HG02870 (cell line): ENCODE measurements around the gene DIAPH1.

Experiments
- ATAC-seq: cut with Tn5 transposase; IDR thresholded peaks from one replicate; pipeline ENCODE4 v1.9.1; 2021; ENCODE audit warnings: mild to moderate bottlenecking, moderate library complexity; ENCODE audit not compliant: unreplicated experiment

Gene DIAPH1

DNA sequence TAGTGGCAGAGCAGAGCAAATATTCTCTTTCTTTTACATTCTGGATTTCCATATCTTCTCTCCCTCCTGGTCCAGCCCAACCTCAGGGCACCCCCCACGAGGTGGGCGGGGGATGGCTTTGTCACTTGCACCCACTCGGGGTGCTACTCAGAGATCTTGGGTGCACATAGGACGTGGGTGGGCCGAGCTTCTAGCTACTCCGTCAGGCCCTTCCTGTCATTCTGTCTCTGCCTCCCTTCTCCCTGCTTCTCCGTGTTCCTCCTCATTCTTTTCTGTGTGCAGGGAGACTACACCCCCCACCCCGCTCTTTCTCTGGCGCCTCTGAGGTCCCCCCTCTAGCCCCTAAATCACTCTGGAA, 110.4 kb downstream of the DIAPH1 start:
- no peak for ATAC-seq

DNA sequence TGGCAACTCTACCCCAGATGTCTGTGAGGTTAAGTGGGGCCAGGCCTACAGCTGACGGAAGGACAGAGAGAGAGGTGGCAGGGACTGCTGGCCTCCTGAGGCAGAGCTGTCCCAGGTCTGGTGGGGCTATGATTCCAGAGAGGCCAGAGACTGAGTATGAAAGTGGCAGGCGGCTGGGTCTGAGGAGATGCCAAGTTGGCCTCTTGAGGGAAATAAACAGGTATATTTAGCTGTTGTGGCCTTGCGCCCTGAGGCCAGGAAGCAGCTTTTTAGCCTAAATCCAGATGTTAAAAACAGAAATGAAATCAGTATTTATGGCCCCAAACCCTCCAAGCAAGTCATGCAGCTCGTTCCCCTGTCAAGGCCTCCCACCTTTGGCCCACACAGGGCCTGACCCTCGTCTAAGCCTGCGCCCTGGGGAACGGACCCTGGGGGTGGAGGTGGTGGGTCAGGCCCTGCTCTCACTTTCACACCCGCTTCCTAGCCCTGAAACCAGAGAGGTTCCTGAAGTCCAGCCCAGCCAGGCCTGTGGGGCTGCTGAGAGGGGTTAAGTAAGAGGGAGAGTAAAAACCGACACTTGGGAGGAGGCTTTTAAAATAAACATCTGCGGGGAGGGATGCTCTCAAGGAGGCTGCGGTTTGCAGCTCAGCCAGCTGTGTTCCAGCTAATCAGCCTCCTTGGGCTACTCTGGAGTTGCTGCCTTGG, 111.3 kb downstream of the DIAPH1 start:
- peak; percentile 38 for ATAC-seq

GRCh38 chr5:141506381-141507155, 112.2 kb downstream of the DIAPH1 start:
- no peak for ATAC-seq

DNA sequence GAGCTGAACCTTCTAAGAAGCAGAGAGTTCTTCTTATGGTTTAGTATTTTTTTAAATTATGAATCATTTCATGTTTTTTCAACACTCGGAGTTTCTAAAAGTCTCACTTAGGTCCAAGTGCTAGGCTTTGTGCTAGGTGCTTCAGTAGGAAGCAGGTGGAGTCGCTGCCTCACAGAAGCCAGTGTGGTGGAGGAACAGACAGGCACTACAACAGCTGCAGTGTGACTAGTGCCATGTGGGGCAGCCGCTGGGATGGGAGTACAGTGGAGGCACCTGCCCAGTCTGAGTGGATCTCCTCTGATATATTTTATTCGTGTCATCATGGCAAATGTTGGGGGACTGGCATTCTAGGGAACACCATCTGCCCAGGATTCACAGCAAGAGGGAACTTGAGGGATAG, 114.6 kb downstream of the DIAPH1 start:
- ATAC-seq, result no peak

DNA sequence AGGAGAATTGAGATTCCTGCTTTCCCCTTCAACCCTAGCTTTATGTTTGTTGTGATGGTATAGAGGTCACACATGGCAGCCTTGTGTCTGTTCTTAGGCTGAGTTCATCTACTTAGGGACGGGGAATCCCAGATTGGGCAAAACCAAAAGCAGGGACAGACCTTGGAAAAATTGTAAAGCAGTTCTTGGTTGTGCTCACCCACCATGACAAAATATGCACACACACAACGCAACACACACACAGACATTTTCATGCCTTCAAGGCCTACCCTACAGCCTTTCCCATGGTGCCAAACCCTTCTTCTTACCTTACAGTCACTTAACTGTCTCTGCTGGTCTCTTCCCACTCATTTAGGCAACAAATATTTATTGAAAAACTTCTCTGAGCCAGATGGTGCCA, 115.1 kb downstream of the DIAPH1 start:
- no peak for ATAC-seq

DNA sequence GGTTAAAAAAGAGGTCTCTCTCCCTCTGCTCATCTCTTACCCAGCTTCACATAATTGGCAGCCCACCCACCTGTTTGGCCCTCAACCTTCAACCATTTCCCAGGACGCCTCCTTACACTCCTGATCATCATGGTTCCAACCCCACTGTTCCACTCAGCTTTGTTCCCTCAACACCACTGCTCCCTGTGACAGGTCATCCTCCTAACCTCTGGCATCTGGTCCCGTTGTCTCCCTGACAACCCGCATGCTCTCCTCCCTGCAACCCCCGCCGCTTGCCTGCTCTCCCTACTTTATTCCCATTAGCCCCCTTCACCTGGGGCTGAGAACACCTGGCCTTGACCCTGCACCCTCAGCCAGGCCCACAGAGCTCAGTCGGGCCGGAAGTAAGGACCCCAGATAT, 117.0 kb downstream of the DIAPH1 start:
- ATAC-seq, result no peak

DNA sequence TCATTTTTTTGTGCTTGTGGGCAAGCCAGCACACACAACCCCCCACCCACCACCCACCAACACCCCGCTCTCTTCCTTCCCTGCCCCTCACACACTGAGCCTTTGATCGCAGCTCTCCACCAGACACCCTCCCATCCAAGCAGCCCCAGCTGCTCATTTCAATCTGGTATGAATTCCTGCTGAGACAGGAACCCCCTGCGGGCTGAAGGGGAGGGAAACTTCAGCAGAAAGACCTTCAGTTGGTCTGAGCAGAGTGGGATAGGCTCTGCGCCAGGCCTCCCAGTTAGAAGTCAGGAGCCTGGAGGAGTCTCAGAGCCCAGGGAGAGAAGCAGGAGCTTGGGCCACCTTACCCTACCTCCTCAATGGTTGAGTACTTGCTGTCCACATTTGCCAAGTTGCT, 122.8 kb downstream of the DIAPH1 start:
- ATAC-seq, result no peak

DNA sequence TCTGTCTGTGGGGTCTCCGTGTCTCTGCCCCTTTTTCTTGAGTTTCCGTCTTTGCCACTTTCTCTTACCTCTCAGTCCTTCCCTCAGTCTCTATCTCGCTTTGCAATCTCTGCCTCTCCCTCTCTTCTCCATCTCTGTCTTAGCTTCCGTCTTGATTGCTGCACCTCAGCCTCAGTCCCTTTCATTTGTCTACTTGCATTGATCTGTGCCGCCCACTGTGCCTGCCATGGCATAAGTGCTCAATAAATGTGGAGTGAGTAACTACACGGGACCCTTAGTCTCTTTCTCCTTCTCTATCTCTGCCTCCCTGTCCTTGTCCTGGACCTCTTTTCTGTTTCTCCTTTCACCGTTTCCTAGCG, 123.4 kb downstream of the DIAPH1 start:
- no peak for ATAC-seq

- ATAC-seq, result no peak
Measured at GRCh38 chr5:141494761-141495452, 123.9 kb downstream of the DIAPH1 start.

GRCh38 chr5:141493500-141494422, 125.0 kb downstream of the DIAPH1 start:
- no peak for ATAC-seq

- ATAC-seq, result peak; percentile 45
Measured at GRCh38 chr5:141492168-141492885, 126.5 kb downstream of the DIAPH1 start.

- peak; percentile 32 for ATAC-seq
Measured at GRCh38 chr5:141491323-141492167, 127.3 kb downstream of the DIAPH1 start.

- no peak for ATAC-seq
Measured at GRCh38 chr5:141490771-141491170, 128.0 kb downstream of the DIAPH1 start.

GRCh38 chr5:141490271-141490670, 128.5 kb downstream of the DIAPH1 start:
- no peak for ATAC-seq

- ATAC-seq, result no peak
Measured at GRCh38 chr5:141489841-141490240, 129.0 kb downstream of the DIAPH1 start.

- no peak for ATAC-seq
Measured at GRCh38 chr5:141488591-141489561, 129.9 kb downstream of the DIAPH1 start, which contains the start of gene PCDHGC5. Gene PCDHGC5 (plus strand): TSS chr5:141489081. CDS start chr5:141489241, 160 bp downstream.

- no peak for ATAC-seq
Measured at GRCh38 chr5:141487131-141487530, 131.7 kb downstream of the DIAPH1 start.

GRCh38 chr5:141486091-141486490, 132.7 kb downstream of the DIAPH1 start:
- ATAC-seq, result no peak
